ENCODE data around the gene ATP11C.
"Not testable (repeated sequence)": the region's sequence is repeated elsewhere in the genome, so short reads cannot be mapped to it uniquely, and the experiment has no call there.

Gene ATP11C

GRCh38 chrX:139924069-139924695, 8.7 kb downstream of the ATP11C start:
- peak; percentile 6 for DNase-seq

GRCh38 chrX:139921142-139921541, 11.7 kb downstream of the ATP11C start:
- DNase-seq, result not testable (repeated sequence)

DNA sequence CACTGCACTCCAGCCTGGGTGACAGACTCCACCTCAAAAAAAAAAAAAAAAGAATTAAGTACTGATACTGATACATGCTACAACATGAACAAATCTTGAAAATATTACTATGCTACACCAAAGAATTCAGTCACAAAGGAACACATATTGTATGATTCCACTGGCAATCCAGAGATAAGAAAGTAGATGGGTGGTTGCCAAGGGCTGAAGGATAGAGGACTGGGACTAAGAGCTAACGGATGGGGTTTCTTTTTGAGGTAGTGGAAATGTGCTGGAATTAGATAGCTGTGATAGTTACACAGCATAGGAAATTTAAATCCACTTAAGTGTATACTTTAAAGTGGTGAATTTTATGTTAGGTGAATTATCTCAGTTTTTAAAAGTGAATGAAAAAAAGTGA, 12.5 kb downstream of the ATP11C start:
- DNase-seq, result no peak

GRCh38 chrX:139914421-139914820, 18.4 kb downstream of the ATP11C start:
- no peak for DNase-seq

GRCh38 chrX:139909712-139910111, 23.1 kb downstream of the ATP11C start:
- peak; percentile 37 for DNase-seq

DNA sequence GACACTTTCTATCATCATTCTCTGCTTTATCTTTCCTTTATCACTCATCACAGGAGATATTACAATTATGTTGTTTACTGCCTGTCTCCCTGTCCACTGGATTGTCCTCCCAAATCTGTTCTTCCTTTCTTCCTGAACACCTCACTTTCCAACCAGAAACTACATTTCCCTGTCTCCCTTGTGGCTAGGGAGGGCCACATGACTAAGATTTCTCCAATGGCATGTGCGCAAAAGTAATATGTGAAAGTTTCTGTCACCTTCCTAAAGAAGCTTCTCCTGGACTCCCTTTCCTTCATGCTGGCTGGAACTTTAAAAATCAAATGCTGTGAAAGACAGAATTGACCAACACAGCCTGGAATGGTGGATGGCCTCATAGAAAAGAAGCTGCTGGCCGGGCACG, 25.8 kb downstream of the ATP11C start:
- no peak for DNase-seq

GRCh38 chrX:139905743-139906142, 27.1 kb downstream of the ATP11C start:
- DNase-seq, result no peak

GRCh38 chrX:139905051-139905450, 27.8 kb downstream of the ATP11C start:
- no peak for DNase-seq

DNA sequence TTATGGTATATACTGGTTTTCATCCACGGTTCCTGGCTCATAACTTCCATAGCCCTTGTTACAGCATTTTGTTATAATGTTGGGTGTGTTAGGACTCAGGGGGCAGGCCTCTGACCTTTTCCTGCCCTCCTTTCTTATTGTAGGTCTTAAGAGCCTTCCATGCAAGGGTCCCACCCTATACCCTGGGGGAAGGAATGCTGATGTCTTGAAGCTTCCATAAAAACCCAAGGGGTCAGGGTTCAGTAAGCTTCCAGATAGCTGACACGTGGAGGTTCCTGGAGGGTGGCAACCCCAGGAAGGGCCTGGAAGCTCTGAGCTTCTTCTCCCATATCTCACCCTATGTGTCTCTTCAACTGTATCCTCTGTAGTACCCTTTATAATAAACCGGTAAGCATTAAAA, 29.6 kb downstream of the ATP11C start:
- DNase-seq, result no peak

DNA sequence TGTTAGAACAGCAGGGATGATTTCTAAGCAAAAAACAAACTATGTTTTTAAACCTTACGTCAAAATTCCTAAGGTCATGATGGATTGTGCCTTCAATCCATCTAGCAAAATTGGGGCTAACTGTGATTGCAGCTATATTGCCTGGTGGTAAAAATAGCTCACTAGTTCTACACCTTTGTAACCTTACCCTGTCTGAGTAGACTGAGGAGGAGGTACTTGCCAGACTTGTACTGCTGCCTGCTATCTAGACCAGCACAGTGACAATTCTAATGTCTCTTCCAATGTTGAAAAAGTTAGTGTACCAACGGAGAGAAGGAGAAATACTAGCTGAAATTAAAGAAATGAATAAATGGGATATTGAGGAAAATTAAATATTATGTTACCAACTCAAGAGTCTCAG, 30.3 kb downstream of the ATP11C start:
- DNase-seq, result no peak

DNA sequence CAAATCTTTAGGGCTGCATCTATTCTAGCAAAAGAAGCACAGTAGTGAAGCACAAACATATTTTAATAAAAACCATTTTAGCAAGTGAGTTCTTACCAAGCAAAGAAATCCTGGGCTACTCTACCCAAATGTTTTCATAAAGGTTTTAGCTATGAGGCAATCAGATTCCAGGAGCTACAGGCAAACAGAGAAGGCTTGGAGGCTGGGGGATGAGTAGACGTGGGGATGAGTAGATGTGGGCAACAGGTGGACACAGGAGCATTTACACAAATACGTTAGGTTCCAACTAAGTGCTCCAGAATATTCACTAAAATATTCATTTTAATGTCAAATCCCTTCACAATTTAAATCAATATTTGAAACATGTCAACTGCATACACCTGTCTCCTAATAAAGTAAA, 34.5 kb downstream of the ATP11C start:
- DNase-seq, result no peak

DNA sequence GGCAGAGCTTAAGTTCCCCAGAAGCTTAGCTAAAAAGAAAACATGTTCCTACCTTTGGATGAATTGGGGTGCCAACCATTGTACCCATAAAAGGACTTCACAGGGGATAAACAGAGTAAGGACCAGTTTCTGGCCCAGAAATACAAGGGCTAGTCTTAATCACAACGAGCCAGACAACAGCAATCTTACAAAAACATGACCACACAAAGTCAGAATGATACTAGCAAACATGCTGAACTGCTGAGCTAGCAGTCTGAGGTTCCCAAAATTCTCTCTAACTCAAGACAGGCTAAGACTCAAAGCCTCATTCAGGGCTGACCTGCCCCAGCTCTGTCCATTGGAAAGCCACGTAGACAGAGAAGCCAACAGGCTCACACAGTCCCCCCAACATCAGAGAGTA, 40.3 kb downstream of the ATP11C start:
- DNase-seq, result peak; percentile 28

- no peak for DNase-seq
Observed at GRCh38 chrX:139890991-139891700, 41.7 kb downstream of the ATP11C start.

DNA sequence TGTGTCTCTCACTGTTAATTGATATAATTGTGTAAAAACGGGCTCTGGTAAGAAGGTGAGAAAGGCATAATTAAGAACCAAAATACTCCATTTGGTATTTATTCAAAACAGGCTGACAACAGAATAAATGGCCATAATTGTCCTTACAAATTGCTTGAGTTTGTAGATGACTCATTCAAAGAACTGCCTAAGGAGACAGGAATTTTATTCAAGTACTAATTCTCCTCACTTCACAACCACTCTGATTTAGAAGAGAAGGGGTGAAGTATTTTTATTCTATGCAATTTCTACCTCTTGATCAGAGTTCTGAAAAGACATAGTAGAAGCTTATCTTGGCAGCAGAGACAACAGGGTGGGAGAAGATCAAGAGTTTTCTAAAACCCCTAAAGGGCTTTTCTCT, 43.1 kb downstream of the ATP11C start:
- no peak for DNase-seq

DNA sequence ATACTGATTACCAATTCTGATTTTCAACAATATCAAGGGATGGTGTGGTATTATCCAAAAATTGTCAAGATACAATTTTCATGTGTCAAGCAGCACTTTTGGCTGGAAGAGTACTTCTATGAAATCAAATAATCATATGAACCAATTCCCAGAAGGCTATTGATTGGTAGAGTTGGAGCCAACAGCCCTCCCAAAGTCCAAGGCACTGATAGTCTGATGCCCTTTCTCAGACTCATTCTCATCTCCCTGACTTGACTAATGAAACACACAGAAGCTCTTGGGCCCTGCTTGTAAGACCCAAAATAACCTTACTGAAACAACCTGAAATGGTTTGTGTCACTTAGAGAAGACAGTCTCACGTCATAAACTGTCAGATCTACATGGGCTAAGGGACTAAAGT, 48.9 kb downstream of the ATP11C start:
- no peak for DNase-seq

- DNase-seq, result no peak
Observed at GRCh38 chrX:139882299-139882698, 50.6 kb downstream of the ATP11C start.

DNA sequence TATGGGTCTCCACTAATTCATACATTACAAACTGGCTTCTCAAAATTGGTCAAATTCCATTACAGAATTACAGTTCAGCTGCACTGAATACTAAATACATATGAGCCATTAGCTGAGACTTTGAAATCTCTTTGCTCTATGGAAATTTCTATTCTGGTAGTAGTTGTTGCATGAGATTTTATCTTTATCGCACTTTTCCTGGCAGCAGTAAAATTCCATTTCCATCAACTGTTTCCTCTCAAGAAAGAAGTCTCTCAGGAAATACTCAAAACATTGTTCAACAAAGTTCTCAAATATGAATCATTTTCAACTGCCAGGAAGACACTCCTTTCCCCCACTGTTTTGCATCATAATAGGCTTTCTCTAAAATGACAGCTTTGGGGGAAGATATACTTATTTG, 51.3 kb downstream of the ATP11C start:
- DNase-seq, result no peak

GRCh38 chrX:139881130-139881529, 51.7 kb downstream of the ATP11C start:
- no peak for DNase-seq

GRCh38 chrX:139877710-139878414, 55.0 kb downstream of the ATP11C start:
- DNase-seq, result no peak

- DNase-seq, result no peak
Observed at GRCh38 chrX:139875841-139876240, 57.0 kb downstream of the ATP11C start.

GRCh38 chrX:139869796-139870195, 63.1 kb downstream of the ATP11C start:
- DNase-seq, result no peak

- DNase-seq, result no peak
Observed at GRCh38 chrX:139864640-139865039, 68.2 kb downstream of the ATP11C start.

DNA sequence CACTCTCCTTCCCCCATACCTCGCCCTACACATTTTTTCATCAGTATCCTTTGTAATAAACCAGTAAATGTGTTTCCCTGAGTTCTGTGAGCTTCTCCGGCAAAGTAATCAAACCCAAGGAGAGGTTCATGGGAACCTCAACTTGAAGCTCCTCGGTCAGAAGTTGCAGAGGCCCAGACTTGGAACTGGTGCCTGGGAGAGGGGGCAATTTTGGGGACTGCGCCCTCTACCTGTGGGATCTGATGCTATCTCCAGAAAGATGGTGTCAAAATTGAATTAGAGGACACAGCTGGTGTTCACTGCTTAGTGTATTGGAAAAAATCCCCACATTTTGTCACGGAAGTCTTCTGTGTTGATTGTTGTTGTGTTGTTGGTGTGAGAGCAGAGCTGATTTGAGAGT, 70.6 kb downstream of the ATP11C start:
- DNase-seq, result no peak

- not testable (repeated sequence) for DNase-seq
Observed at GRCh38 chrX:139856826-139857225, 76.0 kb downstream of the ATP11C start.
